ENCODE measurements around the gene TVP23C. TPM values are rescaled to one million over a fixed set of nuclear protein-coding genes. Genes with fewer than 3 reads are reported as not detected.
A peak's percentile ranks its signal among the peaks of the same experiment; 100 is the strongest.

Gene TVP23C
- total and polyA plus RNA-seq, 8 donors, result 5.3 to 16.8 (median 7.5) TPM

GRCh38 chr17:15462976-15463772 is 100.1 kb downstream of the TVP23C start:
- no peak for TF ChIP-seq CTCF (IDR thresholded peaks at IDR 0.05)
- no peaks in the 10 kb centered on the region for H3K27me3 ChIP-seq
- 68 to 69% methylated on average over 11 of the region's 11 CpGs for WGBS, 2 donors
- FAIRE-seq (no peak), DNase-seq (peak in 2 of 6 donors; percentile 19 to 20), ATAC-seq (peak; percentile 65 to 83 (median 79))
- H3K9me3 ChIP-seq, result no peaks in the 10 kb centered on the region
- H3K27ac ChIP-seq, result peak overlapping the region in 2 of 4 donors; percentile 3 to 41
- H3K4me3 ChIP-seq, result no peak overlapping the region
- H3K4me1 ChIP-seq, result no peaks in the 10 kb centered on the region
- no peaks in the 10 kb centered on the region for H3K36me3 ChIP-seq
- intact Hi-C loops (cut with DNase I), result no loop called here

GRCh38 chr17:15457723-15458094 is 105.6 kb downstream of the TVP23C start:
- no peaks in the 10 kb centered on the region for H3K27me3 ChIP-seq
- intact Hi-C loops (cut with DNase I), result no loop called here
- peak overlapping the region; percentile 37 to 65 (median 52) for H3K27ac ChIP-seq
- no peaks in the 10 kb centered on the region for H3K9me3 ChIP-seq
- 71 to 82% methylated on average over 7 of the region's 7 CpGs for WGBS, 2 donors
- no peaks in the 10 kb centered on the region for H3K36me3 ChIP-seq
- FAIRE-seq, result no peak
- peak in 1 of 4 donors; percentile 11 for ATAC-seq
- no peak for TF ChIP-seq CTCF (IDR thresholded peaks at IDR 0.05)
- DNase-seq, result no peak
- H3K4me3 ChIP-seq, result no peak overlapping the region
- no peaks in the 10 kb centered on the region for H3K4me1 ChIP-seq

GRCh38 chr17:15456972-15457722 is 106.1 kb downstream of the TVP23C start:
- TF ChIP-seq CTCF (IDR thresholded peaks at IDR 0.05), result no peak

GRCh38 chr17:15456496-15456895 is 106.8 kb downstream of the TVP23C start:
- H3K36me3 ChIP-seq, result no peaks in the 10 kb centered on the region

More at GRCh38 chr17:15456972-15457722, 106.1 kb downstream of the TVP23C start:
- no peaks in the 10 kb centered on the region for H3K4me1 ChIP-seq
- H3K36me3 ChIP-seq, result no peaks in the 10 kb centered on the region
- WGBS, 2 donors, result 73 to 78% methylated on average over 16 of the region's 16 CpGs
- no peaks in the 10 kb centered on the region for H3K27me3 ChIP-seq
- no peak overlapping the region for H3K4me3 ChIP-seq
- ATAC-seq (peak; percentile 37 to 72 (median 65)), FAIRE-seq (no peak), DNase-seq (peak in 3 of 6 donors; percentile 34 to 44 (median 36))
- peak overlapping the region; percentile 37 to 65 (median 52) for H3K27ac ChIP-seq
- intact Hi-C loops (cut with DNase I), result no loop called here
- H3K9me3 ChIP-seq, result no peaks in the 10 kb centered on the region

More at GRCh38 chr17:15456496-15456895, 106.8 kb downstream of the TVP23C start:
- Histone ChIP-seq H3K4me3 (no peak overlapping the region), H3K27me3 (no peaks in the 10 kb centered on the region), H3K4me1 (no peaks in the 10 kb centered on the region), H3K9me3 (no peaks in the 10 kb centered on the region), H3K27ac (peak overlapping the region in 3 of 4 donors; percentile 42 to 65 (median 63))
- intact Hi-C loops (cut with DNase I), result no loop called here
- ATAC-seq (no peak), FAIRE-seq (no peak), DNase-seq (no peak)
- no peak for TF ChIP-seq CTCF (IDR thresholded peaks at IDR 0.05)
- WGBS, 2 donors, result 84 to 94% methylated on average over 6 of the region's 6 CpGs

Measured in pancreas (tissue), 10 donors.